SK-N-SH treated with all-trans-retinoic acid at 6 μM for 48 hours (cell line): ENCODE results near the gene WDR36.

Experiments
- ISL1 ChIP-seq: fragments of 250-450 bp; sonication (Bioruptor Pico); IDR thresholded peaks from 2 replicates; pipeline ENCODE4 v2.1.2; 2022; ENCODE audit warnings: mild to moderate bottlenecking, moderate library complexity
- PATZ1 ChIP-seq: fragments of 250-450 bp; sonication (Bioruptor Pico); IDR thresholded peaks from 2 replicates; pipeline ENCODE4 v1.8.0; 2020; ENCODE audit warnings: mild to moderate bottlenecking, moderate library complexity, borderline replicate concordance
- PPARA ChIP-seq: fragments of 250-450 bp; sonication (Bioruptor Pico); IDR thresholded peaks from 2 replicates; pipeline ENCODE4 v1.5.0; 2020; ENCODE audit warnings: mild to moderate bottlenecking, borderline replicate concordance
- ZC3H10 ChIP-seq: fragments of 250-450 bp; sonication (Bioruptor Pico); IDR thresholded peaks from 2 replicates; pipeline ENCODE4 v1.5.1; 2021; ENCODE audit warnings: mild to moderate bottlenecking, moderate library complexity

GRCh38 chr5:111135363-111135762 lies 43.2 kb downstream of the WDR36 start:
- TF ChIP-seq ISL1 (CRISPR knock-in tag) = no peak
- no peak for TF ChIP-seq PATZ1 (CRISPR knock-in tag)
- TF ChIP-seq PPARA = no peak
- TF ChIP-seq ZC3H10 = no peak
